GM23248 (cell line): Measurements from ENCODE around the gene COASY. TPM values are rescaled to one million over a fixed set of nuclear protein-coding genes. Genes with fewer than 3 reads are reported as not detected.
"Not testable (repeated sequence)": the region's sequence is repeated elsewhere in the genome, so short reads cannot be mapped to it uniquely, and the experiment has no call there.

Experiments
- DNase-seq: peaks from one replicate; pipeline ENCODE4 v3.0.0-alpha.2; 2015
- H2AFZ ChIP-seq: fragments of 200-600 bp; sonication (generic); 2 replicates; pipeline ENCODE4 v1.6.1; 2016; ENCODE audit warnings: antibody characterized with exemption
- H3F3A ChIP-seq: fragments of 200-600 bp; sonication (generic); 2 replicates; pipeline ENCODE4 v1.6.1; 2016; ENCODE audit warnings: mild to moderate bottlenecking, antibody characterized with exemption, mixed run types; ENCODE audit not compliant: insufficient read depth
- H3K27ac ChIP-seq: fragments of 200-600 bp; sonication (generic); 2 replicates; pipeline ENCODE4 v1.5.1; 2016; ENCODE audit warnings: mild to moderate bottlenecking
- H3K27me3 ChIP-seq: fragments of 200-600 bp; sonication (generic); replicated peaks from 2 replicates; pipeline ENCODE4 v1.6.1; 2016; ENCODE audit warnings: mild to moderate bottlenecking; ENCODE audit not compliant: insufficient read depth
- H3K36me3 ChIP-seq: fragments of 200-600 bp; sonication (generic); 2 replicates; pipeline ENCODE4 v1.6.1; 2016; ENCODE audit warnings: low read depth, mild to moderate bottlenecking
- H3K4me1 ChIP-seq: fragments of 200-600 bp; sonication (generic); 2 replicates; pipeline ENCODE4 v1.6.1; 2016; ENCODE audit warnings: mild to moderate bottlenecking; ENCODE audit not compliant: insufficient read depth
- H3K4me2 ChIP-seq: fragments of 200-600 bp; sonication (generic); one replicate; pipeline ENCODE4 v1.6.1; 2016; ENCODE audit warnings: mild to moderate bottlenecking; ENCODE audit not compliant: unreplicated experiment
- H3K4me3 ChIP-seq: fragments of 200-600 bp; sonication (generic); 2 replicates; pipeline ENCODE4 v1.5.1; 2016; ENCODE audit warnings: mild to moderate bottlenecking
- H3K79me2 ChIP-seq: fragments of 200-600 bp; sonication (generic); 2 replicates; pipeline ENCODE4 v1.6.1; 2016; ENCODE audit warnings: mild to moderate bottlenecking; ENCODE audit not compliant: insufficient read depth
- H3K9ac ChIP-seq: fragments of 200-600 bp; sonication (generic); 2 replicates; pipeline ENCODE4 v1.6.1; 2016; ENCODE audit warnings: mild to moderate bottlenecking
- H3K9me2 ChIP-seq: fragments of 200-600 bp; sonication (generic); 2 replicates; pipeline ENCODE4 v1.6.1; 2016; ENCODE audit warnings: mixed run types, mild to moderate bottlenecking, moderate library complexity; ENCODE audit not compliant: insufficient read depth
- H3K9me3 ChIP-seq: fragments of 200-600 bp; sonication (generic); one replicate; pipeline ENCODE4 v1.6.1; 2017; ENCODE audit warnings: low read depth
- H4K20me1 ChIP-seq: fragments of 200-600 bp; sonication (generic); 2 replicates; pipeline ENCODE4 v1.6.0; 2016; ENCODE audit not compliant: insufficient read depth
- EZH2 ChIP-seq: fragments of 200-600 bp; sonication (generic); IDR thresholded peaks from 2 replicates; pipeline ENCODE4 v1.6.1; 2018; ENCODE audit warnings: antibody characterized with exemption, mild to moderate bottlenecking; ENCODE audit not compliant: insufficient read depth, poor library complexity, severe bottlenecking
- EZH2phosphoT487 ChIP-seq: fragments of 200-600 bp; sonication (generic); IDR thresholded peaks from 2 replicates; pipeline ENCODE4 v1.6.1; 2018; ENCODE audit warnings: antibody characterized with exemption, moderate library complexity, mild to moderate bottlenecking, low read depth; ENCODE audit not compliant: insufficient read depth
- WGBS, 2 experiments: methylation state at CpG; one replicate each; pipeline ENCODE4 v1.1.6; 2015 to 2017; ENCODE audit warnings: low lambda C conversion rate in 2 of 2, low coverage in 1 of 2; ENCODE audit errors: missing lambda C conversion rate in 2 of 2; 5-methylcytosine and 5-hydroxymethylcytosine counted together
- in situ Hi-C: fragments of 300-500 bp; cut with MboI; formaldehyde crosslinking; loops from 2 replicates; pipeline ENCODE4 v1.15.0; 2020
- polyA plus RNA-seq: library from polyadenylated mRNA; unstranded; fragments of >200 nt; fragmentation: Nextera tagmentation; extraction: Ambion mirVana; gene quantifications from 2 replicates; pipeline ENCODE4 v1.2.1, GENCODE V29; 2016
- total RNA-seq: library from RNA; depleted of rRNA; stranded (reverse); fragments of >200 nt; shearing (Covaris generic); gene quantifications from 2 replicates; pipeline ENCODE4 v1.2.3, GENCODE V29; 2014

Gene COASY
- total and polyA plus RNA-seq, 2 experiments from 2014 or later = 22.7 to 50.1 TPM

GRCh38 chr17:42541041-42541833 is 20.7 kb upstream of the COASY start:
- 84 to 87% methylated on average over 17 of the region's 17 CpGs for WGBS, 2 experiments
- in situ Hi-C loops = no loop called here
- H2AFZ ChIP-seq = no peak overlapping the region

DNA sequence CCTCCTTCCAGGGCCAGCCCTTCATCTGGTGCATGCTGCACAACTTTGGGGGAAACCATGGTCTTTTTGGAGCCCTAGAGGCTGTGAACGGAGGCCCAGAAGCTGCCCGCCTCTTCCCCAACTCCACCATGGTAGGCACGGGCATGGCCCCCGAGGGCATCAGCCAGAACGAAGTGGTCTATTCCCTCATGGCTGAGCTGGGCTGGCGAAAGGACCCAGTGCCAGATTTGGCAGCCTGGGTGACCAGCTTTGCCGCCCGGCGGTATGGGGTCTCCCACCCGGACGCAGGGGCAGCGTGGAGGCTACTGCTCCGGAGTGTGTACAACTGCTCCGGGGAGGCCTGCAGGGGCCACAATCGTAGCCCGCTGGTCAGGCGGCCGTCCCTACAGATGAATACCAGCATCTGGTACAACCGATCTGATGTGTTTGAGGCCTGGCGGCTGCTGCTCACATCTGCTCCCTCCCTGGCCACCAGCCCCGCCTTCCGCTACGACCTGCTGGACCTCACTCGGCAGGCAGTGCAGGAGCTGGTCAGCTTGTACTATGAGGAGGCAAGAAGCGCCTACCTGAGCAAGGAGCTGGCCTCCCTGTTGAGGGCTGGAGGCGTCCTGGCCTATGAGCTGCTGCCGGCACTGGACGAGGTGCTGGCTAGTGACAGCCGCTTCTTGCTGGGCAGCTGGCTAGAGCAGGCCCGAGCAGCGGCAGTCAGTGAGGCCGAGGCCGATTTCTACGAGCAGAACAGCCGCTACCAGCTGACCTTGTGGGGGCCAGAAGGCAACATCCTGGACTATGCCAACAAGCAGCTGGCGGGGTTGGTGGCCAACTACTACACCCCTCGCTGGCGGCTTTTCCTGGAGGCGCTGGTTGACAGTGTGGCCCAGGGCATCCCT is 18.5 kb upstream of the COASY start:
- Histone ChIP-seq H3K36me3 (peaks cover 5% of the 10 kb centered on the region; the same call in 1 of the 2 replicates), H3K4me2 (no peak overlapping the region), H2AFZ (no peak overlapping the region), H3K27ac (no peak overlapping the region), H3K9me2 (no peaks in the 10 kb centered on the region), H3K4me1 (no peaks in the 10 kb centered on the region), H3K4me3 (no peak overlapping the region), H3K9me3 (no peaks in the 10 kb centered on the region), H3K27me3 (no peaks in the 10 kb centered on the region), H3F3A (0 out of 2 replicates have a peak, but pooled peaks cover 15% of the 10 kb centered on the region), H3K79me2 (no peaks in the 10 kb centered on the region), H4K20me1 (no peaks in the 10 kb centered on the region), H3K9ac (no peak overlapping the region)
- DNase-seq = no peak
- TF ChIP-seq EZH2 (no peak), EZH2phosphoT487 (no peak)
- WGBS, 2 experiments = 83 to 87% methylated on average over 32 to 38 of the region's 39 CpGs
- in situ Hi-C loops = no loop called here

More at GRCh38 chr17:42541041-42541833, 20.7 kb upstream of the COASY start:
- Histone ChIP-seq H3K9me2 (no peaks in the 10 kb centered on the region), H3K4me1 (peaks cover 4% of the 10 kb centered on the region; the same call in 1 of the 2 replicates), H3K4me2 (no peak overlapping the region), H3K9me3 (no peaks in the 10 kb centered on the region), H3K79me2 (peaks cover 12% of the 10 kb centered on the region; the same call in 1 of the 2 replicates), H3K27me3 (no peaks in the 10 kb centered on the region), H3F3A (0 out of 2 replicates have a peak, but pooled peaks cover 15% of the 10 kb centered on the region), H3K27ac (no peak overlapping the region), H4K20me1 (no peaks in the 10 kb centered on the region), H3K36me3 (peaks cover 5% of the 10 kb centered on the region; the same call in 1 of the 2 replicates), H3K4me3 (no peak overlapping the region), H3K9ac (no peak overlapping the region)
- no peak for TF ChIP-seq EZH2
- no peak for TF ChIP-seq EZH2phosphoT487
- DNase-seq = no peak

DNA sequence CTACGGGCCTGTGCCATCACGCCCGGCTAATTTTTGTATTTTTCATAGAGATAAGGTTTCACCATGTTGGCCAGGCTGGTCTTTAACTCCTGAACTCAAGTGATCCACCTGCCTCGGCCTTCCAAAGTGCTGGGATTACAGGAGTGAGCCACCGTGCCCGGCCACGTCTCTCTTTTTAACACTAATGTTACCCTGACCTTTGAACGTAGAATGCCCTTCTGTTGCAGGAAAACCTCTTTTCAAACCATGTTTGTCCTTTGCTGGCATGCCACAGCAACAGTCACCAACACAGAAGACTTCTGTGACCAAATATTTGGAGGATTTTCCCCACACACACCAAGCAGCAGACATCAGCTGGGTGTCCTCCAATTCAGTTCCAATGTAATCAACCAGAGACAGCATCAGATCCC is 17.1 kb upstream of the COASY start:
- no peak overlapping the region for H3K27ac ChIP-seq
- TF ChIP-seq EZH2 (no peak), EZH2phosphoT487 (no peak)
- H3K9me2 ChIP-seq = no peaks in the 10 kb centered on the region
- no peaks in the 10 kb centered on the region for H3K27me3 ChIP-seq
- 82 to 87% methylated on average over 8 of the region's 8 CpGs for WGBS, 2 experiments
- 0 out of 2 replicates have a peak, but pooled peaks cover 15% of the 10 kb centered on the region for H3F3A ChIP-seq
- H3K9ac ChIP-seq = no peak overlapping the region
- no peaks in the 10 kb centered on the region for H3K79me2 ChIP-seq
- in situ Hi-C loops = no loop called here
- no peaks in the 10 kb centered on the region; the same call in 1 of the 2 replicates for H3K36me3 ChIP-seq
- no peaks in the 10 kb centered on the region for H4K20me1 ChIP-seq
- H3K9me3 ChIP-seq = no peaks in the 10 kb centered on the region
- DNase-seq = no peak
- no peak overlapping the region for H3K4me2 ChIP-seq
- H3K4me1 ChIP-seq = no peaks in the 10 kb centered on the region
- H3K4me3 ChIP-seq = no peak overlapping the region
- H2AFZ ChIP-seq = no peak overlapping the region

DNA sequence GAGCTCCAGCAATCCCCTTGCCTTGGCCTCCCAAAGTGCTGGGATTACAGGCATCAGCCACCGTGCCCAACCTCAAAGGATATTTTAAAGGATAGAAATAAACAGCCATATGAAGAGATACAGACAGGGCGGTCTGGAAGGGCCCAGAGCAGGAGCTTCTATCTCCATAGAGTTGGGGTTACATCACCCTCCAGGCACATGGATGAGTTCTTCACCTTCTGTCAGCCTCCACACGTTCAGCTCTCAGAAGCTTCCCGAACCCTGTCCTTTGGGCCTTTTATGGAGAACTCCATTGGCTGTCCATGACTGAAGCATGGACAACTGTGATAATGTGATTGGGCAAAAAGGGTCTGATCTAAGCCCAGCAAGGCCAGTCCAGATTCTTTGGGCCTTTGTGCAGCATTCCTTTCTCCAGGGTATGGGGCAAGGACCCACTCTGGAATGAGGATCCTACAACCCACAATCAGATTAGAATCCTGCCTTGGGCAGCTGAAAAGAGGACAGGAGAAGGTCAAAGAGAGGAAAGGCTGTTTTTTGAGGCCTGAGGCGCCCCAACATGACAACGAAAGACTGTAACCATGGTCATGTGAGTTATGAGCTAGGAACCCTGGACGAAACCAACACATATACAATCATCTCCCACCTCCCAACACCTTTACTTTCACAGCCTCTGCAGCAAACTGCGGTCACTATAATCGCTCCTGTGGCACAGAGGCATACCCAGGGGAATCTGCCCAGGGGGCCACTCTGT is 16.0 kb upstream of the COASY start:
- H3K9me3 ChIP-seq, in situ Hi-C loops, H3K4me1 ChIP-seq, DNase-seq, H3K4me2 ChIP-seq, H4K20me1 ChIP-seq, H3K27me3 ChIP-seq, H3K4me3 ChIP-seq, H2AFZ ChIP-seq, H3K79me2 ChIP-seq, H3K27ac ChIP-seq, H3K9ac ChIP-seq, H3K9me2 ChIP-seq, H3K36me3 ChIP-seq: not testable (repeated sequence)
- WGBS, 2 experiments = 92 to 93% methylated on average over 9 of the region's 9 CpGs
- 0 out of 2 replicates have a peak, but pooled peaks cover 13% of the 10 kb centered on the region for H3F3A ChIP-seq
